Islet of Langerhans (tissue), 1 donor: ENCODE measurements around the gene SRPK3.

Experiments used
- FAIRE-seq: peaks from one replicate; lab custom pipeline; 2011; peaks lifted over from hg19 to GRCh38; lab: Jason Lieb, UNC

SRPK3 gene

GRCh38 chrX:153771415-153772315, 9.2 kb upstream of the SRPK3 start:
- FAIRE-seq: no peak

GRCh38 chrX:153772316-153773217, 8.3 kb upstream of the SRPK3 start:
- no peak for FAIRE-seq

GRCh38 chrX:153773218-153773611, 7.6 kb upstream of the SRPK3 start:
- FAIRE-seq: no peak

GRCh38 chrX:153773741-153774575, 6.9 kb upstream of the SRPK3 start:
- FAIRE-seq: no peak

- FAIRE-seq: no peak
Measured at GRCh38 chrX:153774576-153775292, 6.1 kb upstream of the SRPK3 start.

- FAIRE-seq: no peak
Measured at GRCh38 chrX:153775293-153776119, 5.3 kb upstream of the SRPK3 start.

GRCh38 chrX:153776120-153776599, 4.7 kb upstream of the SRPK3 start:
- FAIRE-seq: no peak

- no peak for FAIRE-seq
Measured at GRCh38 chrX:153776611-153777045, 4.2 kb upstream of the SRPK3 start.

- FAIRE-seq: no peak
Measured at GRCh38 chrX:153777261-153778090, 3.4 kb upstream of the SRPK3 start.

GRCh38 chrX:153778181-153778580, 2.7 kb upstream of the SRPK3 start:
- FAIRE-seq: no peak

GRCh38 chrX:153778684-153779101, 2.1 kb upstream of the SRPK3 start:
- no peak for FAIRE-seq

- FAIRE-seq: no peak
Measured at GRCh38 chrX:153779891-153780677, 757 bp upstream of the SRPK3 start.

- no peak for FAIRE-seq
Measured at GRCh38 chrX:153781428-153782047, 697 bp downstream of the SRPK3 start.

- no peak for FAIRE-seq
Measured at GRCh38 chrX:153782313-153782712, 1.5 kb downstream of the SRPK3 start.

- FAIRE-seq: no peak
Measured at GRCh38 chrX:153782871-153783270, 2.0 kb downstream of the SRPK3 start.

- no peak for FAIRE-seq
Measured at GRCh38 chrX:153783378-153784013, 2.7 kb downstream of the SRPK3 start.

GRCh38 chrX:153784325-153784967, 3.6 kb downstream of the SRPK3 start:
- no peak for FAIRE-seq
